Esophagus muscularis mucosa (tissue), 3 donors: ENCODE results near the gene ZBED1.

Experiments
- POLR2A ChIP-seq: fragments of 450-650 bp; IDR thresholded peaks from one replicate; pipeline ENCODE4 v1.6.1; 2017; ENCODE audit warnings: antibody characterized with exemption, moderate library complexity, mild to moderate bottlenecking, low read depth
- POLR2AphosphoS5 ChIP-seq, 2 donors: sonication (generic); formaldehyde crosslinking; IDR thresholded peaks; one replicate each; pipeline ENCODE4 v1.6.1; 2017; ENCODE audit warnings: antibody characterized with exemption in 2 of 2
- TF ChIP-seq, protein P1 (sequence below), 3 experiments: fragments of 200-600 bp in 2 of 3; fragments of 450-650 bp in 1 of 3; sonication (generic) in 2 of 3; IDR thresholded peaks; one replicate each; pipeline ENCODE4 v1.5.1; 2017 to 2019; ENCODE audit warnings: antibody characterized with exemption in 3 of 3, mild to moderate bottlenecking in 2 of 3, moderate library complexity in 1 of 3

DNA sequence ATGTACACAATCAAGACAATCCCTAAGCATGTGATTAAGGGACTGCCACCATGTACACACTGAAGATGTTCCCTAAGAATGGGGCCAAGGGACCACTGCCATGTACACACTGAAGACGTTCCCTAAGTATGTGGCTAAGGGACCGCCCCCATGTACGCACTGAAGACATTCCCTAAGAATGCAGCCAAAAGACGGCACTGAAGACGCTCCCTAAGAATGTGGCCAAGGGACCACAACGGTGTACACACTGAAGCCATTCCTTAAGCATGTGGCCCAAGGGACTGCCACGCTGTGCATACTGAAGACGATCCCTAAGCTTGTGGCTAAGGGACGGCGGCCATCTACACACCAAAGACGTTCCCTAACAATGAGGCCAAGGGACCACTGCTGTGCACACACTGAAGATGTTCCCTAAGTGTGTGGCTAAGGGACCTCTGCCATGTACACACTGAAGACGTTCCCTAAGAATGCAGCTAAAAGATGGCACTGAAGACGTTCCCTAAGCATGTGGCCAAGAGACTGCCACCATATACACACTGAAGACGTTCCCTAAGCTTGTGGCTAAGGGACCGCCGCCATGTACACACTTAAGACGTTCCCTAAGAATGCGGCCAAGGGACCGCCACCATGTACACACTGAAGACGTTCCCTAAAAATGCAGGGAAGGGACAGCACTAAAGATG lies 26.4 kb downstream of the ZBED1 start:
- TF ChIP-seq, protein P1, sequence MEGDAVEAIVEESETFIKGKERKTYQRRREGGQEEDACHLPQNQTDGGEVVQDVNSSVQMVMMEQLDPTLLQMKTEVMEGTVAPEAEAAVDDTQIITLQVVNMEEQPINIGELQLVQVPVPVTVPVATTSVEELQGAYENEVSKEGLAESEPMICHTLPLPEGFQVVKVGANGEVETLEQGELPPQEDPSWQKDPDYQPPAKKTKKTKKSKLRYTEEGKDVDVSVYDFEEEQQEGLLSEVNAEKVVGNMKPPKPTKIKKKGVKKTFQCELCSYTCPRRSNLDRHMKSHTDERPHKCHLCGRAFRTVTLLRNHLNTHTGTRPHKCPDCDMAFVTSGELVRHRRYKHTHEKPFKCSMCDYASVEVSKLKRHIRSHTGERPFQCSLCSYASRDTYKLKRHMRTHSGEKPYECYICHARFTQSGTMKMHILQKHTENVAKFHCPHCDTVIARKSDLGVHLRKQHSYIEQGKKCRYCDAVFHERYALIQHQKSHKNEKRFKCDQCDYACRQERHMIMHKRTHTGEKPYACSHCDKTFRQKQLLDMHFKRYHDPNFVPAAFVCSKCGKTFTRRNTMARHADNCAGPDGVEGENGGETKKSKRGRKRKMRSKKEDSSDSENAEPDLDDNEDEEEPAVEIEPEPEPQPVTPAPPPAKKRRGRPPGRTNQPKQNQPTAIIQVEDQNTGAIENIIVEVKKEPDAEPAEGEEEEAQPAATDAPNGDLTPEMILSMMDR (IDR thresholded peaks at IDR 0.05): no peak
- no peak for TF ChIP-seq POLR2AphosphoS5 (IDR thresholded peaks at IDR 0.05)
- TF ChIP-seq POLR2A: no peak
